Lower leg skin (tissue), 3 donors: Measurements from ENCODE around the gene NSMF.

ENCODE experiments used
- CTCF ChIP-seq, 3 donors: fragments of 450-650 bp; IDR thresholded peaks; one replicate each; pipeline ENCODE4 v1.5.1; 2016; ENCODE audit warnings: antibody characterized with exemption in 3 of 3, mild to moderate bottlenecking in 3 of 3, moderate library complexity in 2 of 3
- POLR2A ChIP-seq, 2 donors: fragments of 450-650 bp; IDR thresholded peaks; one replicate each; pipeline ENCODE4 v1.6.1; 2016 to 2017; ENCODE audit warnings: antibody characterized with exemption in 2 of 2, mild to moderate bottlenecking in 1 of 2, moderate library complexity in 1 of 2

DNA sequence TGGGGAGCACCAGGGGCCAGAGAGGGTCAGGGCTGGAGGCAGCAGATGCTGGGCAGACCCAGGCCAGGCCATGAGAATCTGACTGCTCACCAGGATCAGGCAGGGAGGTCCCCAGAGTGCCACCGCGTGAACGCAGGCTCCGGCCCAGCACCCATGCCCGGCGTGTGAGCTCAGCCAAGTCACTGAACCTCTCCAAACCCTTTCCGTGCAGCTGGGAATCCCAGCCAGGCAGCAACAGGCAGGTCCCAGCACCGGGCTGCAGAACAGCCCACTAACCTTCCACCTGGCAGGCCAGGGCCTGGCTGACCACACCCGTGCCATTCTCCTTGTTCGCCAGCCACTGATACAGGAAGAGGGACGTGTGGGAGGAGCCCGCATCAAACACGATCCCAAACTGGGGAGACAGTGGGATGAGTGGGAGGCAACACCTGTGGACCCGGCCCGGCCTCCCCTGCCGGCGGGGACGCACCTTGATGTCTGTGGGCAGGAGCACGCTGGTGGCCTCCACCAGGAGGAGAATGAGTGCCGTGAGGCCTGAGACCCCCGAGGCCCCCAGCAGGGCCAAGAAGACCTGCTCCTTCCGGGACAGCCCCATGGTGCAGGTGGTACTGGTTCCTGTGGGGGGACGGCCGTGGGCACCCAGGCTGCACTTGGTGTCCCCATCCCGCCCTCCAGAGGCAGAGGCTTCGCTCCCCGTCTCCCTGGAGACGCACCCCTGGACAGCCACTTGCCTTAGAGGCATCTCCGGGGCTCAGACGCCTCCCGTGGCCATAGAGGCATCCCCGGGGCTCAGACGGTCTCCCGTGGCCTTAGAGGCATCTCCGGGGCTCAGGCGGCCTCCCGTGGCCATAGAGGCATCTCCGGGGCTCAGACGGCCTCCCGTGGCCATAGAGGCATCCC lies 21.2 kb downstream of the NSMF start:
- TF ChIP-seq CTCF (IDR thresholded peaks at IDR 0.05) = no peak
- TF ChIP-seq POLR2A (IDR thresholded peaks at IDR 0.05) = no peak
